HG03565 (cell line): ENCODE measurements around the gene UBA1.

ENCODE experiments used
- ATAC-seq: cut with Tn5 transposase; IDR thresholded peaks from one replicate; pipeline ENCODE4 v1.9.1; 2021; ENCODE audit warnings: mild to moderate bottlenecking, moderate library complexity; ENCODE audit not compliant: unreplicated experiment

The UBA1 gene

GRCh38 chrX:47169726-47170515 lies 23.7 kb upstream of the UBA1 start:
- ATAC-seq: no peak

GRCh38 chrX:47170861-47171692 lies 22.6 kb upstream of the UBA1 start:
- no peak for ATAC-seq

- ATAC-seq: no peak
Measured at GRCh38 chrX:47171996-47172395, 21.6 kb upstream of the UBA1 start.

- no peak for ATAC-seq
Measured at GRCh38 chrX:47172549-47172948, 21.1 kb upstream of the UBA1 start.

- no peak for ATAC-seq
Measured at GRCh38 chrX:47172971-47173792, 20.4 kb upstream of the UBA1 start.

- ATAC-seq: no peak
Measured at GRCh38 chrX:47174376-47174775, 19.3 kb upstream of the UBA1 start.

GRCh38 chrX:47174846-47175587 lies 18.6 kb upstream of the UBA1 start:
- ATAC-seq: no peak

- no peak for ATAC-seq
Measured at GRCh38 chrX:47175588-47175980, 18.0 kb upstream of the UBA1 start.

- ATAC-seq: no peak
Measured at GRCh38 chrX:47176101-47176740, 17.4 kb upstream of the UBA1 start.

- ATAC-seq: no peak
Measured at GRCh38 chrX:47177079-47177478, 16.6 kb upstream of the UBA1 start.

GRCh38 chrX:47178337-47178736 lies 15.3 kb upstream of the UBA1 start:
- ATAC-seq: no peak

- ATAC-seq: no peak
Measured at GRCh38 chrX:47179221-47179927, 14.3 kb upstream of the UBA1 start.

GRCh38 chrX:47179928-47180255 lies 13.7 kb upstream of the UBA1 start:
- ATAC-seq: no peak

GRCh38 chrX:47180346-47180745 lies 13.3 kb upstream of the UBA1 start:
- no peak for ATAC-seq

GRCh38 chrX:47181301-47181700 lies 12.3 kb upstream of the UBA1 start:
- ATAC-seq: no peak

- ATAC-seq: no peak
Measured at GRCh38 chrX:47182106-47182700, 11.4 kb upstream of the UBA1 start.

GRCh38 chrX:47184486-47184885 lies 9.1 kb upstream of the UBA1 start:
- ATAC-seq: no peak

- no peak for ATAC-seq
Measured at GRCh38 chrX:47185241-47185640, 8.4 kb upstream of the UBA1 start.

GRCh38 chrX:47186096-47186740 lies 7.4 kb upstream of the UBA1 start:
- no peak for ATAC-seq
